IMR-90 (cell line): ENCODE results near the gene PLCH2. TPM values are rescaled to one million over a fixed set of nuclear protein-coding genes. Genes with fewer than 3 reads are reported as not detected.

ENCODE experiments used
- ATAC-seq: fragments of 200-7000 bp; cut with Tn5 transposase; 2 replicates; pipeline ENCODE4 v1.9.1; 2020; ENCODE audit warnings: low read depth, mild to moderate bottlenecking, moderate library complexity
- BruUV-seq: library from RNA; stranded (reverse); fragments of 400-500 nt; replicated peaks from 2 replicates; lab custom pipeline; 2021; lab: Mats Ljungman, UMichigan
- CTCF ChIA-PET: fragments of 300-600 bp; formaldehyde crosslinking; extraction: SDS; loops from one replicate; lab custom pipeline; 2021; ENCODE audit warnings: antibody characterized with exemption; lab: Yijun Ruan, JAX
- POLR2A ChIA-PET: fragments of 300-600 bp; sonication (Branson Sonifier 250); formaldehyde crosslinking; loops from one replicate; lab custom pipeline; 2022; ENCODE audit warnings: antibody characterized with exemption; ENCODE audit not compliant: unreplicated experiment; lab: Charles Lee
- DNase-seq: peaks from one replicate; pipeline ENCODE4 v3.0.0; 2013
- H2AFZ ChIP-seq: replicated peaks from 2 replicates; pipeline ENCODE3; 2013; ENCODE audit warnings: low read length, mild to moderate bottlenecking; ENCODE audit not compliant: poor library complexity
- H2AK5ac ChIP-seq: 2 replicates; pipeline ENCODE4 v1.6.1; 2013; ENCODE audit warnings: low read depth, low read length, inconsistent platforms
- H2AK9ac ChIP-seq: replicated peaks from 2 replicates; pipeline ENCODE3; 2013; ENCODE audit warnings: mild to moderate bottlenecking, low read depth, low read length, moderate library complexity; ENCODE audit not compliant: poor library complexity
- H2BK120ac ChIP-seq: 2 replicates; pipeline ENCODE4 v1.6.1; 2013; ENCODE audit warnings: low read depth, low read length, inconsistent platforms
- H2BK15ac ChIP-seq: 3 replicates; pipeline ENCODE4 v1.6.1; 2013; ENCODE audit warnings: low read depth, low read length, inconsistent platforms
- H2BK20ac ChIP-seq: 2 replicates; pipeline ENCODE4 v1.6.1; 2013; ENCODE audit warnings: low read depth, mild to moderate bottlenecking, inconsistent platforms, low read length, moderate library complexity
- H2BK5ac ChIP-seq: 2 replicates; pipeline ENCODE4 v1.6.1; 2013; ENCODE audit warnings: mild to moderate bottlenecking, low read depth, low read length, inconsistent platforms; ENCODE audit not compliant: poor library complexity, severe bottlenecking
- H3K14ac ChIP-seq: replicated peaks from 2 replicates; pipeline ENCODE4 v1.6.1; 2013; ENCODE audit warnings: low read depth, low read length, inconsistent platforms
- H3K18ac ChIP-seq: 2 replicates; pipeline ENCODE4 v1.6.1; 2013; ENCODE audit warnings: low read depth, low read length, control low read depth
- H3K23ac ChIP-seq: 2 replicates; pipeline ENCODE4 v1.6.1; 2013; ENCODE audit warnings: low read depth, low read length, inconsistent platforms
- H3K27ac ChIP-seq: 2 replicates; pipeline ENCODE4 v1.5.1; 2013; ENCODE audit warnings: mild to moderate bottlenecking, control low read depth, low read length; ENCODE audit not compliant: insufficient read depth
- H3K27me3 ChIP-seq: 2 replicates; pipeline ENCODE4 v1.6.1; 2013; ENCODE audit warnings: low read length; ENCODE audit not compliant: control insufficient read depth, insufficient read depth
- H3K36me3 ChIP-seq: 2 replicates; pipeline ENCODE4 v1.6.1; 2013; ENCODE audit warnings: low read length, mixed read lengths; ENCODE audit not compliant: control insufficient read depth, insufficient read depth
- H3K4ac ChIP-seq: 2 replicates; pipeline ENCODE4 v1.6.1; 2013; ENCODE audit warnings: low read depth, low read length, inconsistent platforms
- H3K4me1 ChIP-seq: 2 replicates; pipeline ENCODE4 v1.6.1; 2013; ENCODE audit warnings: low read length, mixed read lengths; ENCODE audit not compliant: control insufficient read depth, insufficient read depth
- H3K4me2 ChIP-seq: 2 replicates; pipeline ENCODE4 v1.6.1; 2013; ENCODE audit warnings: low read depth, mild to moderate bottlenecking, control low read depth, low read length, moderate library complexity
- H3K4me3 ChIP-seq: 2 replicates; pipeline ENCODE4 v1.5.1; 2013; ENCODE audit warnings: low read depth, mild to moderate bottlenecking, control low read depth, low read length, moderate library complexity; ENCODE audit not compliant: insufficient read depth
- H3K56ac ChIP-seq: 2 replicates; pipeline ENCODE4 v1.6.1; 2013; ENCODE audit warnings: low read length, inconsistent platforms; ENCODE audit not compliant: insufficient read depth; ENCODE audit errors: extremely low read depth
- H3K79me1 ChIP-seq, 2 experiments: 2 replicates each; pipeline ENCODE4 v1.6.1; 2013; ENCODE audit warnings: low read length in 2 of 2, inconsistent platforms in 1 of 2, low read depth in 1 of 2
- H3K9ac ChIP-seq: 2 replicates; pipeline ENCODE4 v1.6.1; 2013; ENCODE audit warnings: low read depth, low read length, control low read depth
- H3K9me1 ChIP-seq: 2 replicates; pipeline ENCODE4 v1.6.1; 2013; ENCODE audit warnings: low read length, inconsistent platforms; ENCODE audit not compliant: insufficient read depth
- H3K9me3 ChIP-seq: 2 replicates; pipeline ENCODE4 v1.6.1; 2013; ENCODE audit warnings: low read length; ENCODE audit not compliant: control insufficient read depth, insufficient read depth
- H4K20me1 ChIP-seq: 2 replicates; pipeline ENCODE4 v1.6.1; 2013; ENCODE audit warnings: low read length, inconsistent platforms; ENCODE audit not compliant: insufficient read depth
- H4K5ac ChIP-seq: 2 replicates; pipeline ENCODE4 v1.6.1; 2013; ENCODE audit warnings: mild to moderate bottlenecking, low read depth, low read length, control low read depth
- H4K8ac ChIP-seq, 2 experiments: 2 replicates each; pipeline ENCODE4 v1.6.1; 2013; ENCODE audit warnings: low read depth in 2 of 2, low read length in 2 of 2, control low read depth in 1 of 2, inconsistent platforms in 1 of 2
- H4K91ac ChIP-seq: 2 replicates; pipeline ENCODE4 v1.6.1; 2013; ENCODE audit warnings: low read depth, low read length, inconsistent platforms; ENCODE audit not compliant: insufficient read depth
- CTCF ChIP-seq: conservative IDR thresholded peaks from 2 replicates; pipeline ENCODE4 v1.5.1; 2012; ENCODE audit warnings: mild to moderate bottlenecking, low read depth, low read length, improper control_type of control experiment
- FOS ChIP-seq: fragments of 150-350 bp; IDR thresholded peaks from 2 replicates; pipeline ENCODE4 v1.6.1; 2016; ENCODE audit warnings: low read depth, low read length
- MAFK ChIP-seq: IDR thresholded peaks from 2 replicates; pipeline ENCODE4 v1.6.1; 2012; ENCODE audit warnings: low read depth, low read length, improper control_type of control experiment
- NFE2L2 ChIP-seq: fragments of 150-350 bp; IDR thresholded peaks from 2 replicates; pipeline ENCODE4 v1.6.1; 2016; ENCODE audit warnings: low read depth, mild to moderate bottlenecking, low read length
- USF2 ChIP-seq: fragments of 150-350 bp; IDR thresholded peaks from 2 replicates; pipeline ENCODE4 v1.6.1; 2017; ENCODE audit warnings: mild to moderate bottlenecking, antibody characterized with exemption, low read length, low read depth
- WGBS, 2 experiments: methylation state at CpG; one replicate each; pipeline versions ENCODE4 v1.1.5 to v1.1.7; 2013; ENCODE audit warnings: missing lambda C conversion rate in 2 of 2; ENCODE audit not compliant: insufficient read length in 1 of 2; ENCODE audit errors: extremely low coverage in 2 of 2; 5-methylcytosine and 5-hydroxymethylcytosine counted together
- dilution Hi-C: fragments of 300-500 bp; cut with HindIII; formaldehyde crosslinking; loops from one replicate; pipeline ENCODE4 v1.14.3; 2018; ENCODE audit warnings: low sequenced_read_pairs; ENCODE audit not compliant: unreplicated experiment
- in situ Hi-C: fragments of 300-500 bp; cut with MboI; formaldehyde crosslinking; loops from 3 replicates; pipeline ENCODE4 v1.14.3; 2019; ENCODE audit warnings: low sequenced_read_pairs, inconsistent platforms, mixed read lengths
- intact Hi-C: fragments of 100-400 bp; cut with micrococcal nuclease; formaldehyde crosslinking; loops from 2 replicates; pipeline ENCODE4 v1.10.0; 2022
- polyA plus RNA-seq, 3 experiments: library from polyadenylated mRNA; depleted of rRNA; stranded (reverse); fragments of >200 nt; gene quantifications; 2 replicates each; pipeline ENCODE4 v1.2.3, GENCODE V29; 2012; ENCODE audit warnings: low replicate concordance in 1 of 3
- total RNA-seq: library from RNA; depleted of rRNA; stranded (reverse); fragments of >200 nt; gene quantifications from 2 replicates; pipeline ENCODE4 v1.2.3, GENCODE V29; 2012

The PLCH2 gene
- total and polyA plus RNA-seq, 2 of the 4 experiments (the other 2 are of a cell fraction), result 0.18 to 1.9 TPM

- 66% methylated on average over 4 of the region's 9 CpGs; no CpG with 5 or more reads in 1 of the 2 experiments for WGBS, 2 experiments
- ATAC-seq, result no peak
These were observed 61.7 kb downstream of the PLCH2 start for GRCh38 chr1:2537784-2538115.

More at GRCh38 chr1:2537784-2538115, 61.7 kb downstream of the PLCH2 start:
- Histone ChIP-seq H3K56ac (no peak overlapping the region), H3K4me1 (peaks cover 12% of the 10 kb centered on the region), H2BK20ac (no peak overlapping the region), H3K9me1 (peaks cover 9% of the 10 kb centered on the region), H3K27ac (no peak overlapping the region), H4K5ac (no peak overlapping the region), H2BK5ac (no peak overlapping the region), H4K8ac (no peak overlapping the region), H2BK15ac (no peak overlapping the region), H4K20me1 (no peaks in the 10 kb centered on the region), H4K91ac (no peak overlapping the region), H2AFZ (no peak overlapping the region), H3K79me1 (no peaks in the 10 kb centered on the region), H3K9me3 (no peaks in the 10 kb centered on the region), H3K18ac (no peak overlapping the region), H2AK5ac (no peak overlapping the region), H3K36me3 (no peaks in the 10 kb centered on the region), H3K23ac (no peak overlapping the region), H3K4ac (no peak overlapping the region), H3K9ac (no peak overlapping the region), H2AK9ac (no peak overlapping the region), H3K14ac (no peak overlapping the region), H3K27me3 (peaks cover 3% of the 10 kb centered on the region; the same call in 1 of the 2 replicates), H3K4me2 (no peak overlapping the region), H3K4me3 (no peak overlapping the region), H2BK120ac (no peak overlapping the region)
- no TSS peak for BruUV-seq
- intact Hi-C loops (no loop called here), dilution Hi-C loops (no loop called here), in situ Hi-C loops (loop anchor here (25.0 kb wide), 1 partner anchor 350 kb away; the partner anchor contains the start of gene FAAP20)
- POLR2A ChIA-PET, result no interaction called here
- no peak for DNase-seq
- CTCF ChIA-PET, result no interaction called here
- TF ChIP-seq USF2, result no peak
- no peak for TF ChIP-seq MAFK
- no peak for TF ChIP-seq CTCF
- TF ChIP-seq FOS, result no peak
- no peak for TF ChIP-seq NFE2L2
